Measurements from ENCODE around the gene GIMAP8.

DNA sequence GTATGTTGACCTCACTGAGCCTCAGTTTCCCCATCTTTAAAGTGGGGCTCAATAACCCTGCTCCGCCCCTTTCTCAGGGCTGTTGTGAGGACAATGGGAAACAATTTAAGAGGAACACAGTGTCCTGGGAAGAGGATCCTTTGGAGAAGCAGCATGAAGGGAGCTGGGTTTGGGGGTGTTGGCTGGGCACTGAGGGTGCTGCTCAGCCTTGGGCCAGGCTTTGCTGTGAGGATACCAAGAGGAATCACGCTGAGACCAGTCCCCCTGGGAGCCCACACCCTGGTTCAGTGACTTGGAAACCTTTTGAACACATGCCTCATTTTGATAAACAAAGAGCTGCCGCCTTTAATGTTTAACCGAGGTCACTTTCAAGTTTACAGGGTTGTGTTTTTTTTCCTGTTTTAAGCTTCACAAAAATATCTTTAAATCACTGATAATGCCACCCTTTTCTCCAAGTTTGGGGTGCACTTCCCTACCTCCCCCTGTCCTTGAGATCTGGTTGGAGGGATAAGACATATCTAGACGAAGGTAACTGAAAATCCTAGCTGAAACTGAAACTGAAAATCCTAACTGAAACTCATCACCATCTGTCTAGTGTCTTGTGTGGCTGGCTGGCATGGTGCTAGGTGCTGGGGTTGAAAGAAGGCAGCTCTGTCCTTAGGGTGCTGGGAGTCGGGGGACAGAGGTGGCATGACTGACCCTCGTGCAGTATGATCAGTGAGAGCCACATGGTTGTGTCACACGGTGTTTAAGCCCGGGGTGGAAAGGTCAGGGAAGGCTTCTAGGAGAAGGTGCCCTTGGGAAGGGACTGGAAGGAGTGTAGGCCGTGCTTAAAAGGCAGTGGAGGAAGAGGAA, 43.6 kb upstream of the GIMAP8 start:
- TF ChIP-seq POLR2AphosphoS5 (IDR thresholded peaks at IDR 0.05), result no peak
- no peak for TF ChIP-seq POLR2A (IDR thresholded peaks at IDR 0.05; ENCODE audit: low read depth)

All from esophagus muscularis mucosa (tissue), 2 donors.